ENCODE measurements around the gene STEAP1B. TPM values are rescaled to one million over a fixed set of nuclear protein-coding genes. Genes with fewer than 3 reads are reported as not detected.

Gene STEAP1B
- polyA plus RNA-seq, 1 experiment, result 18.8 TPM

DNA sequence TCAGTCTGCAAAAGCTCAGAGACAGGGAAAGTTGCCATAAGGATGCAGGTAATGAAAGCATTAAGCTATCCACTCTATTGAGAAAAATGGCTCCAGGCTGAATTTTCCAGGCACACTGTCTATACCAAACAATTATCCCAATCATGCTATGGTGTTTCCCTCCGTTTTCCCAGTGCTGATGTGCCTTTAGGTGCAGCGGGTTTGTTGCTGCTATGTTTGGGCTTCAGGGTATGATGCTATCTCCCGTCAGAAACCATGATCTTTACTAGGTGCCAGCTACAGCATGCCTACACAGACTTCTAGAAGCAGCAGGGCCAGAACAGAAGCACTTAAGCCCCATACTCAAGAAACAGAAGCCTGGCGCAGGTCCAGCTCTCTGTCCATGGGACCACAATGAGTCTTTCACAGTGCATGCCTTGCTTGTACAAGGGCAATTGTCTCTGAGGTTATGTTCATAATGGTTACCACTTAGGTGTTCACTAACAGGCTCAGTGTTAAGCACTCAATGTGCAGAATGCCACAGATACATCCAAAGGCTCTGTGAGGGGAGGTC, 19.4 kb downstream of the STEAP1B start:
- CTCF ChIA-PET, result interaction anchor here (1.2 to 2.2 kb wide), 3 partner anchors 369 to 377 kb away, joined by 3 to 15 read pairs (median 7); no protein-coding TSS in a partner anchor
- TF ChIP-seq, protein P1, sequence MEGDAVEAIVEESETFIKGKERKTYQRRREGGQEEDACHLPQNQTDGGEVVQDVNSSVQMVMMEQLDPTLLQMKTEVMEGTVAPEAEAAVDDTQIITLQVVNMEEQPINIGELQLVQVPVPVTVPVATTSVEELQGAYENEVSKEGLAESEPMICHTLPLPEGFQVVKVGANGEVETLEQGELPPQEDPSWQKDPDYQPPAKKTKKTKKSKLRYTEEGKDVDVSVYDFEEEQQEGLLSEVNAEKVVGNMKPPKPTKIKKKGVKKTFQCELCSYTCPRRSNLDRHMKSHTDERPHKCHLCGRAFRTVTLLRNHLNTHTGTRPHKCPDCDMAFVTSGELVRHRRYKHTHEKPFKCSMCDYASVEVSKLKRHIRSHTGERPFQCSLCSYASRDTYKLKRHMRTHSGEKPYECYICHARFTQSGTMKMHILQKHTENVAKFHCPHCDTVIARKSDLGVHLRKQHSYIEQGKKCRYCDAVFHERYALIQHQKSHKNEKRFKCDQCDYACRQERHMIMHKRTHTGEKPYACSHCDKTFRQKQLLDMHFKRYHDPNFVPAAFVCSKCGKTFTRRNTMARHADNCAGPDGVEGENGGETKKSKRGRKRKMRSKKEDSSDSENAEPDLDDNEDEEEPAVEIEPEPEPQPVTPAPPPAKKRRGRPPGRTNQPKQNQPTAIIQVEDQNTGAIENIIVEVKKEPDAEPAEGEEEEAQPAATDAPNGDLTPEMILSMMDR (IDR thresholded peaks at IDR 0.05; ENCODE audit: low read depth, low read length), result no peak
- H3K27me3 ChIP-seq (ENCODE audit: control insufficient read depth, insufficient read depth, low read length), result no peaks in the 10 kb centered on the region
- H3K9me3 ChIP-seq (ENCODE audit: control insufficient read depth, insufficient read depth, low read length), result no peaks in the 10 kb centered on the region; the same call in 1 of the 2 replicates
- POLR2A ChIA-PET, result no interaction called here
- no peak overlapping the region for H3K27ac ChIP-seq (ENCODE audit: low read depth, low read length)
- H3K4me3 ChIP-seq (ENCODE audit: low read depth, low read length), result no peak overlapping the region
- DNase-seq (ENCODE audit: low read depth, low spot score), result no peak

DNA sequence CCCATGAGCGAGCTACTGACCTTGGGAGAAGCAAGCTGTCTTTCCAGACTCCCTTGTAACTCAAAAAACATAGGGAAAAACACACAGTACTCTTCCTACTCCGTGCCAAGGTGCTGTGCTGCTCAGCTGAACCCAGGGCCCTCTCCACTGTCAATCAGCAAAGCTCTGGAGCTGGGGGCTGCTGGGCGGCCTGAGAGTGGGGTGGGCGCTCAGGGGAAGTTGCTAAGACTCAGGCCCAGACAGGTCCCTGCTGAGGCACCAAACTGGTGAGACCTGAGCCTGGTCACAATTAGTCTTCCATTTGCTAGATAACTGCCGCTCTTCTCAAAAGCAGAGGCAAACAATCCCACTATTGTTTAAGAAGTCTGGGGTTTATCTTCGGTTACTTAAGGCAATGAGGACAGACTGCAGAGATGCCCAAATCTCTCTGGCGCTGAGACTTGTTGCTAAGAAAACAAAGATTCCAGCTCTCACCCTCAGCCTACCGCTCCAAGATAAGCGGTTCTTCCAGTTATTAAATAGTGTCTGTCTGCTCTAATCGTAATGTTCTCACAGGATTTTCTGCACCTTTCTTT, 22.0 kb downstream of the STEAP1B start:
- DNase-seq (ENCODE audit: low read depth, low spot score), result no peak
- no peak overlapping the region for H3K27ac ChIP-seq (ENCODE audit: low read depth, low read length)
- POLR2A ChIA-PET, result no interaction called here
- CTCF ChIA-PET, result interaction anchor here (1.0 kb wide), 1 partner anchor 368 kb away, joined by 3 read pairs; no protein-coding TSS in a partner anchor
- TF ChIP-seq, protein P1 (IDR thresholded peaks at IDR 0.05; ENCODE audit: low read depth, low read length), result no peak
- no peaks in the 10 kb centered on the region for H3K9me3 ChIP-seq (ENCODE audit: control insufficient read depth, insufficient read depth, low read length)
- no peak overlapping the region for H3K4me3 ChIP-seq (ENCODE audit: low read depth, low read length)
- no peaks in the 10 kb centered on the region for H3K27me3 ChIP-seq (ENCODE audit: control insufficient read depth, insufficient read depth, low read length)

GRCh38 chr7:22477262-22477661, 22.7 kb downstream of the STEAP1B start:
- POLR2A ChIA-PET, result no interaction called here
- Histone ChIP-seq H3K27me3 (ENCODE audit: control insufficient read depth, insufficient read depth, low read length) (no peaks in the 10 kb centered on the region), H3K9me3 (ENCODE audit: control insufficient read depth, insufficient read depth, low read length) (no peaks in the 10 kb centered on the region), H3K27ac (ENCODE audit: low read depth, low read length) (no peak overlapping the region), H3K4me3 (ENCODE audit: low read depth, low read length) (no peak overlapping the region)
- no peak for DNase-seq (ENCODE audit: low read depth, low spot score)
- CTCF ChIA-PET, result interaction anchor here (1.0 kb wide), 1 partner anchor 367 kb away, joined by 3 read pairs; no protein-coding TSS in a partner anchor
- TF ChIP-seq, protein P1 (IDR thresholded peaks at IDR 0.05; ENCODE audit: low read depth, low read length), result no peak

DNA sequence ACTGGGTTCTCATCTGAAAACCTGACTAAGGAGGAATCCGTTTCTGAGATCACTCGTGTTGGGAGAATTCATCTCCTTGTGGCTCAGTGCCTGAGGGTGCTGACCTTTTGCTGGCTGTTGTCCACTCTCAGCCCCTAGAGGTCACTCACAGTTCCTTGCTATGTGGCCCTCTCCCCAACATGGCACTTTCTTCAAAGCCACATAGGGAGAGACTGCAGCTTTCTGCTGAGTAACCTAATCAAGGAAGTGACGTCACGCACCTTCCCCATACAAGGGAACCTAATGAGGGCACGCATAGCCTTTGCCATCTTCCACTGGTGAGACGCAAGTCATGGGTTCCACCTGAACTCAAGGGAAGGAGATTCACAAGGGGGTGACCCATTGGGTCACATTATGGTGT, 23.2 kb downstream of the STEAP1B start:
- TF ChIP-seq, protein P1 (IDR thresholded peaks at IDR 0.05; ENCODE audit: low read depth, low read length), result no peak
- Histone ChIP-seq H3K4me3 (ENCODE audit: low read depth, low read length) (no peak overlapping the region), H3K27ac (ENCODE audit: low read depth, low read length) (no peak overlapping the region), H3K27me3 (ENCODE audit: control insufficient read depth, insufficient read depth, low read length) (no peaks in the 10 kb centered on the region), H3K9me3 (ENCODE audit: control insufficient read depth, insufficient read depth, low read length) (no peaks in the 10 kb centered on the region)
- ChIA-PET CTCF (interaction anchor here (1.0 kb wide), 1 partner anchor 367 kb away, joined by 3 read pairs; no protein-coding TSS in a partner anchor), POLR2A (no interaction called here)
- no peak for DNase-seq (ENCODE audit: low read depth, low spot score)

DNA sequence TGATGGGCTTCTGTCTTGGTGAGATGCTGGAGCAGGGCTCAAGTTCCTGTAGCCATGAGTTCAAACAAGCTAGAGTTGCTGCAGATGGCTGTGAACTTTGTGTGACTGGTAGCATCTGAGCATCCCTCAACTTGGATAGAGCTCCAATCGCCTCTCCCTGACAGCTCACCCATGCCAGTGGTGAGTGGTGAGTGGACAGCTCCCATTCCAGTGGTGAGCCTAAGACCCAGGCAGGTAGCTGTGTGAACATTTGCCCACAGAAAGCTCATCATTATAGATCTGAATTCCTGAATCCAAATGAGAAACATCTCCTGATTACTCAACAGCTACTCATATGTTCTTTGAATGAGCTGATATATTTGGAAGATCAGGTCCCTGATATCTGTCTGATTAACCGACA, 25.3 kb downstream of the STEAP1B start:
- POLR2A ChIA-PET, result no interaction called here
- no peaks in the 10 kb centered on the region for H3K9me3 ChIP-seq (ENCODE audit: control insufficient read depth, insufficient read depth, low read length)
- no peak for DNase-seq (ENCODE audit: low read depth, low spot score)
- CTCF ChIA-PET, result interaction anchor here (1.1 kb wide), 1 partner anchor 371 kb away, joined by 4 read pairs; no protein-coding TSS in a partner anchor
- no peak overlapping the region for H3K4me3 ChIP-seq (ENCODE audit: low read depth, low read length)
- TF ChIP-seq, protein P1 (IDR thresholded peaks at IDR 0.05; ENCODE audit: low read depth, low read length), result no peak
- H3K27me3 ChIP-seq (ENCODE audit: control insufficient read depth, insufficient read depth, low read length), result no peaks in the 10 kb centered on the region
- H3K27ac ChIP-seq (ENCODE audit: low read depth, low read length), result no peak overlapping the region

Data from AG04450 (cell line).